Ishikawa (cell line): ENCODE results near the gene CCDC8.

Experiments
- CEBPB ChIP-seq: IDR thresholded peaks from 2 replicates; pipeline ENCODE4 v1.6.1; 2012
- CREB1 ChIP-seq: IDR thresholded peaks from 2 replicates; pipeline ENCODE4 v1.6.1; 2012; ENCODE audit warnings: low read depth
- EGR1 ChIP-seq: IDR thresholded peaks from 2 replicates; pipeline ENCODE4 v1.6.1; 2012
- EP300 ChIP-seq: IDR thresholded peaks from 2 replicates; pipeline ENCODE4 v1.6.1; 2012; ENCODE audit warnings: borderline replicate concordance
- MAX ChIP-seq: IDR thresholded peaks from 2 replicates; pipeline ENCODE4 v1.6.1; 2012
- NFIC ChIP-seq: IDR thresholded peaks from 2 replicates; pipeline ENCODE4 v1.6.1; 2012
- RAD21 ChIP-seq: IDR thresholded peaks from 2 replicates; pipeline ENCODE4 v1.6.1; 2012; ENCODE audit warnings: low read depth
- REST ChIP-seq: IDR thresholded peaks from 2 replicates; pipeline ENCODE4 v1.6.1; 2012; ENCODE audit warnings: low read depth, mild to moderate bottlenecking
- TAF1 ChIP-seq: IDR thresholded peaks from 2 replicates; pipeline ENCODE4 v1.6.1; 2012; ENCODE audit warnings: low read depth, mild to moderate bottlenecking
- TCF12 ChIP-seq: IDR thresholded peaks from 2 replicates; pipeline ENCODE4 v1.6.1; 2012; ENCODE audit warnings: low read depth
- TEAD4 ChIP-seq: IDR thresholded peaks from 2 replicates; pipeline ENCODE4 v1.6.1; 2012
- USF1 ChIP-seq: IDR thresholded peaks from 2 replicates; pipeline ENCODE4 v1.6.1; 2012
- YY1 ChIP-seq: IDR thresholded peaks from 2 replicates; pipeline ENCODE4 v1.6.1; 2012; ENCODE audit warnings: low read depth

GRCh38 chr19:46454244-46454643, 40.9 kb upstream of the CCDC8 start:
- TF ChIP-seq MAX (no peak), TEAD4 (no peak), EGR1 (no peak), USF1 (no peak), YY1 (no peak), CEBPB (no peak), TCF12 (no peak), NFIC (no peak), EP300 (no peak), TAF1 (no peak), RAD21 (no peak), CREB1 (no peak), REST (no peak)
